ENCODE results near the gene ATP10B. TPM values are rescaled to one million over a fixed set of nuclear protein-coding genes. Genes with fewer than 3 reads are reported as not detected.

The ATP10B gene
- total and polyA plus RNA-seq, 2 of the 8 experiments (the other 6 are each of a cell fraction or from before 2014, with no cell fraction given): 0.06 to 0.11 TPM

GRCh38 chr5:160539431-160539830 is 312.6 kb downstream of the ATP10B start:
- H2BK15ac ChIP-seq (ENCODE audit: low read length): no peak overlapping the region
- no peak overlapping the region for H4K5ac ChIP-seq (ENCODE audit: insufficient read length, low read depth, low read length)
- H2BK120ac ChIP-seq (replicated peaks; ENCODE audit: low read depth, low read length): no peak overlapping the region
- no peak overlapping the region for H3K4me2 ChIP-seq (ENCODE audit: insufficient read depth in 1 of 2, low read depth in 2 of 2, low read length in 2 of 2)
- no peak for DNase-seq (ENCODE audit: low read depth in 1 of 2, low spot score in 2 of 2)
- 63% methylated on average over 1 of the region's 1 CpG; no CpG with 5 or more reads in 1 of the 2 experiments for WGBS, 2 experiments (ENCODE audit: extremely low coverage in 1 of 2, insufficient coverage in 1 of 2, insufficient read length in 1 of 2, insufficient replicate concordance in 2 of 2, low coverage in 1 of 2, low lambda C conversion rate in 2 of 2, missing lambda C conversion rate in 1 of 2)
- H3K4me1 ChIP-seq (replicated peaks in 1 of 4; ENCODE audit: control insufficient read depth in 3 of 4, insufficient read depth in 4 of 4, low read length in 3 of 4): peaks cover 0 to 3% (median 2%) of the 10 kb centered on the region in 4 experiments; a peak in 2 of 7 replicates
- no peaks in the 10 kb centered on the region for H3K36me3 ChIP-seq (ENCODE audit: control insufficient read depth in 2 of 4, insufficient read depth in 4 of 4, low read length in 3 of 4)
- H3K18ac ChIP-seq (ENCODE audit: extremely low read depth, low read length): no peak overlapping the region
- H2BK5ac ChIP-seq (ENCODE audit: low read depth, low read length): no peak overlapping the region
- no peak for FAIRE-seq
- no peaks in the 10 kb centered on the region; the same call in 1 of the 2 replicates for H3K23me2 ChIP-seq (ENCODE audit: low read depth, low read length)
- no peak overlapping the region for H2AK5ac ChIP-seq (ENCODE audit: low read depth, low read length)
- H3K4ac ChIP-seq (replicated peaks; ENCODE audit: insufficient read length, low read depth, low read length): no peak overlapping the region
- H3K14ac ChIP-seq (ENCODE audit: insufficient read length): no peak overlapping the region
- H2BK12ac ChIP-seq (ENCODE audit: low read depth, low read length): no peak overlapping the region
- ChIA-PET POLR2A (ENCODE audit: partially characterized antibody) (no interaction called here), CTCF (ENCODE audit: partially characterized antibody) (interaction anchor here (0.6 to 1.2 kb wide), 4 partner anchors 20 to 517 kb away, joined by 3 read pairs; no protein-coding TSS in a partner anchor)
- no peak overlapping the region for H3K9ac ChIP-seq (replicated peaks in 1 of 4; ENCODE audit: extremely low read depth in 1 of 4, low read depth in 3 of 4, low read length in 3 of 4)
- H3K23ac ChIP-seq (ENCODE audit: insufficient read length): no peak overlapping the region
- no peak overlapping the region for H2BK20ac ChIP-seq (ENCODE audit: low read length)
- no peak overlapping the region for H4K8ac ChIP-seq (ENCODE audit: extremely low read depth, insufficient read depth, low read length)
- H3K4me3 ChIP-seq (ENCODE audit: extremely low read depth in 1 of 4, insufficient read depth in 2 of 4, low read depth in 3 of 4, low read length in 4 of 4): no peak overlapping the region
- H3K27me3 ChIP-seq (replicated peaks in 1 of 4; ENCODE audit: control insufficient read depth in 3 of 4, extremely low read depth in 1 of 4, insufficient read depth in 3 of 4, low read length in 3 of 4): no peaks in the 10 kb centered on the region
- no peak overlapping the region for H4K91ac ChIP-seq (replicated peaks; ENCODE audit: insufficient read length, low read length)
- H4K20me1 ChIP-seq (replicated peaks in 1 of 2; ENCODE audit: control insufficient read depth in 1 of 2, insufficient read depth in 2 of 2, low read length in 2 of 2): no peaks in the 10 kb centered on the region
- no peak overlapping the region for H3K27ac ChIP-seq (ENCODE audit: low read depth, low read length)
- H3K79me2 ChIP-seq (ENCODE audit: control insufficient read depth in 1 of 2, insufficient read depth in 2 of 2, low read length in 2 of 2): no peaks in the 10 kb centered on the region
- H3K79me1 ChIP-seq (ENCODE audit: low read depth, low read length): no peaks in the 10 kb centered on the region
- H2AFZ ChIP-seq (ENCODE audit: low read length): no peak overlapping the region
- no peaks in the 10 kb centered on the region for H3K9me3 ChIP-seq (ENCODE audit: insufficient read depth in 2 of 2, low read depth in 1 of 2, low read length in 1 of 2)
- H3K56ac ChIP-seq (replicated peaks; ENCODE audit: insufficient read length, low read depth, low read length): no peak overlapping the region
- no peak for TF ChIP-seq HDAC6 (IDR thresholded peaks at IDR 0.05; ENCODE audit: low read depth, low read length)
- TF ChIP-seq CREB1 (IDR thresholded peaks at IDR 0.05): no peak
- TF ChIP-seq EZH2 (IDR thresholded peaks at IDR 0.05; ENCODE audit: low read depth, low read length, severe bottlenecking): no peak
- no peak for TF ChIP-seq BCL11A (IDR thresholded peaks at IDR 0.05; ENCODE audit: low read depth in 2 of 2, low read length in 2 of 2)
- TF ChIP-seq JUND (IDR thresholded peaks at IDR 0.05; ENCODE audit: low read length): no peak
- TF ChIP-seq ZNF274 (IDR thresholded peaks at IDR 0.05; ENCODE audit: borderline replicate concordance, extremely low read depth, low read length): no peak
- TF ChIP-seq ATF3 (IDR thresholded peaks at IDR 0.05; ENCODE audit: insufficient read depth, low read depth, low read length): no peak
- TF ChIP-seq CTCF (IDR thresholded peaks at IDR 0.05; ENCODE audit: control extremely low read depth in 1 of 3, insufficient read depth in 1 of 3, low read depth in 1 of 3, low read length in 3 of 3): no peak
- TF ChIP-seq EGR1 (IDR thresholded peaks at IDR 0.05; ENCODE audit: borderline replicate concordance, low read depth, low read length): no peak
- no peak for TF ChIP-seq SP2 (IDR thresholded peaks at IDR 0.05; ENCODE audit: low read length)
- TF ChIP-seq EP300 (IDR thresholded peaks at IDR 0.05; ENCODE audit: borderline replicate concordance in 1 of 2, low read depth in 2 of 2, low read length in 2 of 2): no peak

Measured in H1 (cell line).